Immature natural killer cell (primary cell): ENCODE data around the gene DSTN. TPM values are rescaled to one million over a fixed set of nuclear protein-coding genes. Genes with fewer than 3 reads are reported as not detected.
A peak's percentile ranks its signal among the peaks of the same experiment; 100 is the strongest.

Experiments
- DNase-seq, 3 donors: peaks; one replicate each; pipeline ENCODE4 v3.0.0; 2022; ENCODE audit warnings: mixed read lengths in 1 of 3
- H3K27ac Mint-ChIP-seq, 6 donors: one replicate each; pipeline ENCODE4 v1.8.0; 2020; ENCODE audit warnings: mixed read lengths in 6 of 6, mild to moderate bottlenecking in 5 of 6, inconsistent platforms in 4 of 6, moderate library complexity in 3 of 6
- H3K27me3 Mint-ChIP-seq, 3 donors: one replicate each; pipeline ENCODE4 v1.8.0; 2020 to 2021; ENCODE audit warnings: low read depth in 3 of 3, mild to moderate bottlenecking in 3 of 3, mixed read lengths in 3 of 3, moderate library complexity in 3 of 3, inconsistent platforms in 1 of 3
- H3K36me3 Mint-ChIP-seq, 3 donors: one replicate each; pipeline ENCODE4 v1.8.0; 2020; ENCODE audit warnings: mixed read lengths in 3 of 3, inconsistent platforms in 2 of 3, mild to moderate bottlenecking in 2 of 3
- H3K4me1 Mint-ChIP-seq, 2 donors: one replicate each; pipeline ENCODE4 v1.8.0; 2020; ENCODE audit warnings: inconsistent platforms in 2 of 2, mild to moderate bottlenecking in 2 of 2, mixed read lengths in 2 of 2, moderate library complexity in 1 of 2
- H3K4me3 Mint-ChIP-seq, 5 donors: one replicate each; pipeline ENCODE4 v1.8.0; 2020; ENCODE audit warnings: mild to moderate bottlenecking in 5 of 5, mixed read lengths in 5 of 5, inconsistent platforms in 3 of 5, moderate library complexity in 3 of 5
- H3K9me3 Mint-ChIP-seq, 6 donors: one replicate each; pipeline ENCODE4 v1.8.0; 2020; ENCODE audit warnings: mild to moderate bottlenecking in 6 of 6, mixed read lengths in 6 of 6, inconsistent platforms in 4 of 6, moderate library complexity in 3 of 6
- polyA plus RNA-seq, 3 donors: library from polyadenylated mRNA; unstranded; fragments of 300-500 nt; fragmentation: Illumina TruSeq; gene quantifications; one replicate each; pipeline ENCODE4 v1.2.3, GENCODE V29; 2021

The DSTN gene
- polyA plus RNA-seq, 3 donors from 2014 or later = 157 to 226 (median 225) TPM

GRCh38 chr20:17536944-17537444, 32.9 kb upstream of the DSTN start:
- peak; percentile 72 to 79 (median 77) for DNase-seq
- Mint-ChIP-seq H3K36me3 (peaks cover 0 to 4% (median 0%) of the 10 kb centered on the region in 3 donors), H3K9me3 (no peaks in the 10 kb centered on the region), H3K4me1 (peaks cover 18 to 24% of the 10 kb centered on the region in 2 donors), H3K4me3 (peak overlapping the region in 1 of 5 donors; percentile 41), H3K27me3 (peaks cover 4 to 9% (median 6%) of the 10 kb centered on the region in 3 donors), H3K27ac (peak overlapping the region; percentile 17 to 79 (median 62))

GRCh38 chr20:17537959-17538358, 31.9 kb upstream of the DSTN start:
- Mint-ChIP-seq H3K27ac (no peak overlapping the region), H3K27me3 (peaks cover 4 to 9% (median 6%) of the 10 kb centered on the region in 3 donors), H3K9me3 (no peaks in the 10 kb centered on the region), H3K36me3 (peaks cover 0 to 4% (median 0%) of the 10 kb centered on the region in 3 donors), H3K4me3 (no peak overlapping the region), H3K4me1 (peaks cover 18 to 24% of the 10 kb centered on the region in 2 donors)
- DNase-seq = no peak

GRCh38 chr20:17538517-17539170, 31.2 kb upstream of the DSTN start:
- Mint-ChIP-seq H3K4me1 (peaks cover 14 to 18% of the 10 kb centered on the region in 2 donors), H3K36me3 (peaks cover 0 to 4% (median 0%) of the 10 kb centered on the region in 3 donors), H3K4me3 (no peak overlapping the region), H3K27ac (no peak overlapping the region), H3K9me3 (no peaks in the 10 kb centered on the region), H3K27me3 (peaks cover 4 to 9% (median 6%) of the 10 kb centered on the region in 3 donors)
- DNase-seq = no peak

GRCh38 chr20:17541596-17541995, 28.3 kb upstream of the DSTN start:
- Mint-ChIP-seq H3K4me3 (no peak overlapping the region), H3K4me1 (peaks cover 6% of the 10 kb centered on the region in 2 donors), H3K9me3 (no peaks in the 10 kb centered on the region), H3K27ac (no peak overlapping the region), H3K36me3 (peaks cover 0 to 4% (median 0%) of the 10 kb centered on the region in 3 donors), H3K27me3 (peaks cover 0 to 9% (median 9%) of the 10 kb centered on the region in 3 donors)
- DNase-seq = no peak

GRCh38 chr20:17541996-17542395, 27.9 kb upstream of the DSTN start:
- Mint-ChIP-seq H3K4me3 (no peak overlapping the region), H3K9me3 (no peaks in the 10 kb centered on the region), H3K27ac (no peak overlapping the region), H3K27me3 (peaks cover 0 to 9% (median 9%) of the 10 kb centered on the region in 3 donors), H3K36me3 (peaks cover 0 to 4% (median 0%) of the 10 kb centered on the region in 3 donors), H3K4me1 (peaks cover 2% of the 10 kb centered on the region in 2 donors)
- no peak for DNase-seq

- no peak for DNase-seq
- Mint-ChIP-seq H3K36me3 (peaks cover 0 to 4% (median 0%) of the 10 kb centered on the region in 3 donors), H3K4me3 (no peak overlapping the region), H3K27me3 (peaks cover 0 to 6% (median 4%) of the 10 kb centered on the region in 3 donors), H3K27ac (no peak overlapping the region), H3K9me3 (no peaks in the 10 kb centered on the region), H3K4me1 (no peaks in the 10 kb centered on the region)
Observed at GRCh38 chr20:17542481-17542880, 27.4 kb upstream of the DSTN start.

GRCh38 chr20:17542993-17543412, 26.9 kb upstream of the DSTN start:
- no peak overlapping the region for H3K27ac Mint-ChIP-seq
- H3K27me3 Mint-ChIP-seq = peaks cover 0 to 6% (median 4%) of the 10 kb centered on the region in 3 donors
- peaks cover 0 to 4% (median 0%) of the 10 kb centered on the region in 3 donors for H3K36me3 Mint-ChIP-seq
- no peak overlapping the region for H3K4me3 Mint-ChIP-seq
- H3K9me3 Mint-ChIP-seq = no peaks in the 10 kb centered on the region
- DNase-seq = no peak
- H3K4me1 Mint-ChIP-seq = no peaks in the 10 kb centered on the region

- no peak for DNase-seq
- H3K27me3 Mint-ChIP-seq = peaks cover 0 to 6% (median 4%) of the 10 kb centered on the region in 3 donors
- no peaks in the 10 kb centered on the region for H3K4me1 Mint-ChIP-seq
- H3K36me3 Mint-ChIP-seq = peaks cover 0 to 4% (median 0%) of the 10 kb centered on the region in 3 donors
- H3K4me3 Mint-ChIP-seq = no peak overlapping the region
- H3K9me3 Mint-ChIP-seq = no peaks in the 10 kb centered on the region
- H3K27ac Mint-ChIP-seq = no peak overlapping the region
Observed at GRCh38 chr20:17543531-17544131, 26.2 kb upstream of the DSTN start.

- Mint-ChIP-seq H3K27me3 (peaks cover 0 to 12% (median 4%) of the 10 kb centered on the region in 3 donors), H3K4me1 (no peaks in the 10 kb centered on the region)
Observed at GRCh38 chr20:17545127-17545526, 24.7 kb upstream of the DSTN start.

GRCh38 chr20:17549131-17549530, 20.7 kb upstream of the DSTN start:
- no peak for DNase-seq
- Mint-ChIP-seq H3K4me1 (no peaks in the 10 kb centered on the region), H3K9me3 (no peaks in the 10 kb centered on the region), H3K4me3 (no peak overlapping the region), H3K27me3 (peaks cover 0 to 9% (median 2%) of the 10 kb centered on the region in 3 donors), H3K27ac (no peak overlapping the region), H3K36me3 (no peaks in the 10 kb centered on the region)

More at GRCh38 chr20:17545127-17545526, 24.7 kb upstream of the DSTN start:
- DNase-seq = no peak
- no peak overlapping the region for H3K4me3 Mint-ChIP-seq
- H3K9me3 Mint-ChIP-seq = no peaks in the 10 kb centered on the region
- peaks cover 0 to 4% (median 0%) of the 10 kb centered on the region in 3 donors for H3K36me3 Mint-ChIP-seq
- H3K27ac Mint-ChIP-seq = no peak overlapping the region

- no peaks in the 10 kb centered on the region for H3K9me3 Mint-ChIP-seq
- peaks cover 0 to 2% (median 0%) of the 10 kb centered on the region in 3 donors for H3K27me3 Mint-ChIP-seq
- H3K36me3 Mint-ChIP-seq = no peaks in the 10 kb centered on the region
- no peak overlapping the region for H3K4me3 Mint-ChIP-seq
- no peak overlapping the region for H3K27ac Mint-ChIP-seq
- peaks cover 0 to 2% of the 10 kb centered on the region in 2 donors for H3K4me1 Mint-ChIP-seq
- DNase-seq = no peak
Observed at GRCh38 chr20:17555106-17555505, 14.8 kb upstream of the DSTN start.

- Mint-ChIP-seq H3K4me1 (peaks cover 0 to 2% of the 10 kb centered on the region in 2 donors), H3K9me3 (no peaks in the 10 kb centered on the region), H3K4me3 (no peak overlapping the region), H3K27me3 (peaks cover 0 to 2% (median 2%) of the 10 kb centered on the region in 3 donors), H3K36me3 (peaks cover 0 to 3% (median 0%) of the 10 kb centered on the region in 3 donors), H3K27ac (no peak overlapping the region)
- no peak for DNase-seq
Observed at GRCh38 chr20:17556837-17557674, 12.8 kb upstream of the DSTN start.

- Mint-ChIP-seq H3K9me3 (no peaks in the 10 kb centered on the region), H3K36me3 (peaks cover 0 to 3% (median 0%) of the 10 kb centered on the region in 3 donors), H3K27me3 (peaks cover 0 to 2% (median 2%) of the 10 kb centered on the region in 3 donors), H3K4me1 (peaks cover 0 to 2% of the 10 kb centered on the region in 2 donors), H3K4me3 (no peak overlapping the region), H3K27ac (no peak overlapping the region)
- DNase-seq = no peak
Observed at GRCh38 chr20:17557675-17558006, 12.2 kb upstream of the DSTN start.
